ENCODE measurements around the gene ARPC5. TPM values are rescaled to one million over a fixed set of nuclear protein-coding genes. Genes with fewer than 3 reads are reported as not detected.

The ARPC5 gene
- total RNA-seq, 1 donor from 2014 or later: 68.0 TPM

DNA sequence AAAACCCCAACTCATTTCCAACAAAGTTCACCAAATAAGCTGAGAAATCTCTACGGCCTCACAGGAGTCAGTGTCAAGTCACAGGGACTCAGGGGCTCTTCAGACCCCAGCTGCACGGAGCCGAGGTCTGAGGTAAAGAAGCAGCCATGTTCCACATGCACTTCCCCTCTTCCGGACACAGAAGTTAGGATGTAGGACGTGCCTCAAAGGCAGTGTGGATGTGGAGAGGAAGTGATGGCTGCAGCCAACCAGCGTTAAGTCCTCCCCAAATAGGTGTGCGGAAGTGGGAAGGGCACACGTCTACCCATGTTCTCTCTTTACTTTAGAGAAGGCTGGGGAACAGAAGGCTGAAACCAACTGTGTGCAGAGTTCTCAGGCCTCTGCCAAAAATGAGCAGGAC lies 30.8 kb downstream of the ARPC5 start:
- peaks cover 9% of the 10 kb centered on the region for H3K27me3 Mint-ChIP-seq
- H3K4me1 Mint-ChIP-seq (ENCODE audit: low read depth): no peaks in the 10 kb centered on the region
- TF ChIP-seq, protein P1, sequence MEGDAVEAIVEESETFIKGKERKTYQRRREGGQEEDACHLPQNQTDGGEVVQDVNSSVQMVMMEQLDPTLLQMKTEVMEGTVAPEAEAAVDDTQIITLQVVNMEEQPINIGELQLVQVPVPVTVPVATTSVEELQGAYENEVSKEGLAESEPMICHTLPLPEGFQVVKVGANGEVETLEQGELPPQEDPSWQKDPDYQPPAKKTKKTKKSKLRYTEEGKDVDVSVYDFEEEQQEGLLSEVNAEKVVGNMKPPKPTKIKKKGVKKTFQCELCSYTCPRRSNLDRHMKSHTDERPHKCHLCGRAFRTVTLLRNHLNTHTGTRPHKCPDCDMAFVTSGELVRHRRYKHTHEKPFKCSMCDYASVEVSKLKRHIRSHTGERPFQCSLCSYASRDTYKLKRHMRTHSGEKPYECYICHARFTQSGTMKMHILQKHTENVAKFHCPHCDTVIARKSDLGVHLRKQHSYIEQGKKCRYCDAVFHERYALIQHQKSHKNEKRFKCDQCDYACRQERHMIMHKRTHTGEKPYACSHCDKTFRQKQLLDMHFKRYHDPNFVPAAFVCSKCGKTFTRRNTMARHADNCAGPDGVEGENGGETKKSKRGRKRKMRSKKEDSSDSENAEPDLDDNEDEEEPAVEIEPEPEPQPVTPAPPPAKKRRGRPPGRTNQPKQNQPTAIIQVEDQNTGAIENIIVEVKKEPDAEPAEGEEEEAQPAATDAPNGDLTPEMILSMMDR (IDR thresholded peaks at IDR 0.05; ENCODE audit: unreplicated experiment): no peak
- H3K27ac Mint-ChIP-seq: no peak overlapping the region
- DNase-seq (ENCODE audit: low spot score, unreplicated experiment): no peak
- no peak overlapping the region for H3K4me3 Mint-ChIP-seq (ENCODE audit: low read depth)
- no peaks in the 10 kb centered on the region for H3K36me3 Mint-ChIP-seq (ENCODE audit: insufficient read depth)
- H3K9me3 Mint-ChIP-seq (ENCODE audit: low read depth): no peaks in the 10 kb centered on the region

DNA sequence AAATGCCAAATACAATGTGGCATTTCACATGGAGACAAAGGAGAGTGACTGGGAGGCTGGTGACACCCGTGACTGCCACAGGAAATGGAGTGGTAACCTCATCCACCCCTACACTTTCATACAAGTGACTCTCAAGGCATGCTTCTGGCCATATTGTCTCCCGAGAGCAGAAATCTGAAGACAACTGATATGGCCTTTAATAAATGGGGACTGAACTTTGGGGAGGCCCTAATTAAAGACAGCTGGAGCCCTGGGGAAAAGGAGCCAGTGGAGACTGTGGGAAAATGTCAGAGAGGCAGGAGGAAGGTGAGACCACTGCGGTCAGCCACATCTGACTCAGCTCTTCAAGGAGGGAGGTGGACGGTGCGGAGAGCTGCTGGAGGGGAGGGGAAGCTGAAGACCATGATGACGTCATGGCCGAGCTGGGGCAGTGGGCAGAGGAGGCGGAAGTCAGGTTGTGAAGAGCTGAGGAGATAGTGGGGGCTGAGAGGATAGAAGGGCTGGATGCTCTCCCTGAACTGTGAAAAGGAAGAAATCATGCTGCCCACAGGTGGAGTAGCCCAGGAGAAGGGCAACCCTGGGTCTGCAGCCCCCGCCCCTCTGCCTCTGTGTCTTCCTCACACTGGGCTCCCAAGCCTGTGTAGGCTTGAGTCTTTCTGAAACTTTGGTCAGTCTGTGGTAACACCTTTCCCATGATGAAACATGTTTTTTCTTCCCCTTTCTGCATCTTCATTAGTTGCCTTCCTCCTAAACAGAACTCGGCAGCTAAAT lies 31.4 kb downstream of the ARPC5 start:
- Mint-ChIP-seq H3K4me3 (ENCODE audit: low read depth) (no peak overlapping the region), H3K27ac (no peak overlapping the region), H3K9me3 (ENCODE audit: low read depth) (no peaks in the 10 kb centered on the region), H3K36me3 (ENCODE audit: insufficient read depth) (no peaks in the 10 kb centered on the region), H3K4me1 (ENCODE audit: low read depth) (no peaks in the 10 kb centered on the region), H3K27me3 (peaks cover 9% of the 10 kb centered on the region)
- no peak for DNase-seq (ENCODE audit: low spot score, unreplicated experiment)
- TF ChIP-seq, protein P1 (IDR thresholded peaks at IDR 0.05; ENCODE audit: unreplicated experiment): no peak

DNA sequence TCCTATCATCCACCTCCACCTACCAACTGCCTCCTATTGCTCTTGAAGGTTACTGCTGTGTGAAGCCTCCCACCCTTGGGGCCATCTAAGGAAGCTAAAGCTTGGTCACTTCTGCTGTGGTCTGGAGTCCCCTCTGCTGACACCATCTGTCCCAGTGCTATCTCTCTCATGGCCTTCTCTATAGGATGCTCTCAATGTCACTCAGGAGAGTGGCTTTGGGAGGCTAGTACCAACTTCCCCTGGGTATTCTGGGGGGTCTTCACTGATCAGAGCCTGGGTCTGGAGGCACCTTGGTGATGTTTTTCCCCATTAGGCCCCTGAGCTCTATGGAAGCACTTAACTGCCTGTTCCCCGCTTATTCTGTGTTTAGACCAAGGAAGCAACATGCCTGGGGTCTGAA lies 33.1 kb downstream of the ARPC5 start:
- H3K27me3 Mint-ChIP-seq: peaks cover 6% of the 10 kb centered on the region
- no peak for DNase-seq (ENCODE audit: low spot score, unreplicated experiment)
- TF ChIP-seq, protein P1 (IDR thresholded peaks at IDR 0.05; ENCODE audit: unreplicated experiment): no peak
- no peaks in the 10 kb centered on the region for H3K9me3 Mint-ChIP-seq (ENCODE audit: low read depth)
- H3K27ac Mint-ChIP-seq: no peak overlapping the region
- H3K4me3 Mint-ChIP-seq (ENCODE audit: low read depth): no peak overlapping the region
- H3K4me1 Mint-ChIP-seq (ENCODE audit: low read depth): no peaks in the 10 kb centered on the region
- H3K36me3 Mint-ChIP-seq (ENCODE audit: insufficient read depth): no peaks in the 10 kb centered on the region

DNA sequence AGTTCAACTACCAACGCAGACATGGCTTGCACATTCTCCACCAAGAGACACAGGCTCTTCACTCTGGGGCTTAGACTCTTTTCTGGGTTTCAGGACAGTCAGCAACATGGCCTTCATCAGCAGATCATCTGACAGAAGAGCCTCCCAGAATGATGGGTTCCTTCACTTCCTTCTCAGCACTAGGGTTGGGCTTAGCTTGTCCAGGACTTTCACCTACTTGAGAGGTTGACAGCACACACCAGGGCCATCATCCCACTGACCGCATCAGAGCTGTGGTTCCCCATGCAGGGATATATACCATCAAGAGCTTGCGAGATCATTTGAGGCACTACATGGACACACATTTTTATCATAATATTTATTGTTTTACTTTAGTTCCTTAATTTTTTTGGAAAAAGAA lies 34.9 kb downstream of the ARPC5 start:
- H3K27ac Mint-ChIP-seq: no peak overlapping the region
- no peak for DNase-seq (ENCODE audit: low spot score, unreplicated experiment)

DNA sequence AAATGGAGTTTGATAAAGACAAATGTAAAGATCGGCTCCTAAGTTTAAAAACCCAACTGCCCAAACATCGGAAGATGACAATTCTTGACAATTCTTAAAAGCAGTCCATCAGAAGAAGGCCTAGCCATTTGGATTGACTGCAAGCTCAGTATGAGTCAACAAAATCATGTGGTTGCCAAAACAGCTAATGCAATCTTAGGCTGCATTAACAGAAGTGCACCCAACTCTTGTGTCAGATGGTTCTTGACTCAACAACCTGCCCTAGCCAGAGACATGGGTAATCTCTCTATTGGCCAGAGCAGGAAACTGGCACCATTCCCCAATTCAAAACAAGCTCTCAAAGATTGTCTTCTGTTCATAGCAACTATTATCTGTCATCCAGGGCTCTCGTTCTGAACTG lies 35.4 kb downstream of the ARPC5 start:
- Mint-ChIP-seq H3K27ac (no peak overlapping the region), H3K4me3 (ENCODE audit: low read depth) (no peak overlapping the region), H3K9me3 (ENCODE audit: low read depth) (no peaks in the 10 kb centered on the region), H3K4me1 (ENCODE audit: low read depth) (no peaks in the 10 kb centered on the region), H3K36me3 (ENCODE audit: insufficient read depth) (no peaks in the 10 kb centered on the region), H3K27me3 (peaks cover 6% of the 10 kb centered on the region)
- no peak for DNase-seq (ENCODE audit: low spot score, unreplicated experiment)
- TF ChIP-seq, protein P1 (IDR thresholded peaks at IDR 0.05; ENCODE audit: unreplicated experiment): no peak

More for the DNA sequence above, 34.9 kb downstream of the ARPC5 start:
- no peaks in the 10 kb centered on the region for H3K36me3 Mint-ChIP-seq (ENCODE audit: insufficient read depth)
- TF ChIP-seq, protein P1 (IDR thresholded peaks at IDR 0.05; ENCODE audit: unreplicated experiment): no peak
- H3K27me3 Mint-ChIP-seq: peaks cover 6% of the 10 kb centered on the region
- no peaks in the 10 kb centered on the region for H3K4me1 Mint-ChIP-seq (ENCODE audit: low read depth)
- H3K4me3 Mint-ChIP-seq (ENCODE audit: low read depth): no peak overlapping the region
- H3K9me3 Mint-ChIP-seq (ENCODE audit: low read depth): no peaks in the 10 kb centered on the region

Measured in progenitor cell of endocrine pancreas (in vitro differentiated cells).